Lung microvascular endothelial cell (primary cell): Measurements from ENCODE around the gene PHLDA1. TPM values are rescaled to one million over a fixed set of nuclear protein-coding genes. Genes with fewer than 3 reads are reported as not detected.
A peak's percentile ranks its signal among the peaks of the same experiment; 100 is the strongest.

Experiments
- DNase-seq, 2 donors: peaks; one replicate each; pipeline versions ENCODE4 v3.0.0 to v3.0.0-alpha.2; 2010; ENCODE audit warnings: low read depth in 2 of 2
- total RNA-seq: library from RNA; depleted of rRNA; stranded (reverse); fragments of >200 nt; gene quantifications from 2 replicates; pipeline ENCODE4 v1.2.1, GENCODE V29; 2014

PHLDA1 gene
- total RNA-seq, 1 donor from 2014 or later, result 16.1 TPM

DNA sequence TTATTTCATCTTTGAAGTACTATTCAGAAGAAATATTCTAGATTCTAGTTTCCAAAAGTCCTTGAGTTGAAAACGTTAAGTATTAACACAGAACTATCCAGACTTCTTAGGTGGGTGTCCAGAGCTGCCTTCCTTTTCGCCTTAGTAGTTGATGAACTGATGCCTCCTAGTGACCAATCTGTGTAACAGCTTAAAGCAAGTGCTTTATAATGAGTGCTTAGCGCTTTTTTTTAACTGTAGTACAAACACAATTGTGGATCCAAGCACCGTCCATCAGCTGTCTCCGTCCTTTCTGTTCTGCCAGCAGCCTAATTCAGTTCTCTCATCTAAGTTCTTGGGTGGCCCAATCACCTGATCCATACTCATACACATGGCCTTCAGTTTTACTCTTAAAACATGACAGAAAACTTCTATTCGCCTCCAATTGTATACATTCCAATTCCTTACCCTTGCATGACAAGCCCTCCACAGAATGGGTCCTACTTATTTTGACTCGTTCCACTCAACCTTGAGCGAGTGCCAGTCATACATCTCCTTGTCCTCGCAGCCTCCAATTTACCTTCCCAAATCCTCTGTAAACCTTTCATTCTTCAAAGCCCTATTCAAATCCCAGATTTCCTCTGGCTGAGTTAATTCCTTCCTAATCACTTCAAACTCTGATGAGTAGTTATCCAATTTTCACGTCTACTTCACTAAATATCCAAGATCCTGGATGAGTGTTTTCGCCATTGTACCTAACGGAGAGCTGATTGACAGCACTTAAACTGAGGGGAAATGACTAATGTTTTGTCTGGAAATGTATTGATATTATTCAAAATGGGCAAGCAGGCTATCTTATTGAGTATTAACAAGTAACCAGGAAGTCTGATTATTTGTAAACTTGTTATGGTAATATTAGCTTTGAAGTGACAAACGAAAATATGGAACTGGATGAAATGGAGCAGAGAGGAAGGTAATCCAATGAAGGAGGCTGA lies 5.8 kb upstream of the PHLDA1 start:
- DNase-seq, result peak; percentile 88 to 94

DNA sequence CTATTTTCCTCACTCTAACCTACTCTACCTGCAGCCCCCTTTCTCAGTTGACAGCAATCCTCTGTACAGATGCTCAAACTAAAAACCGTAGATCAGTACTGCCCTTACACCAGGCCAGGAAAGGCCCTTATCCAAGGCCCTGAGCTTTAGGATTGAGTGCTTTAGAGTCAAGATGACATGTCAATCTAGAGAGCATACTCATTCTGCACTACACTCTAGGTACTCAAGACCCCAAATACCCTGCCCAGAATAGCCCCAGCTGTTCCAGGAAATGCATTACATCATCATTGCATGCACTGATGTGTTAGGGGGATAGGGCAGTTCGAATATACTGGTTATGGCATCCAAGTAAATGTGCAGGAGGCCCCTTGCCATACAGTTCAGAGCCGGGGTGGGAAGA lies 3.5 kb upstream of the PHLDA1 start:
- no peak for DNase-seq

DNA sequence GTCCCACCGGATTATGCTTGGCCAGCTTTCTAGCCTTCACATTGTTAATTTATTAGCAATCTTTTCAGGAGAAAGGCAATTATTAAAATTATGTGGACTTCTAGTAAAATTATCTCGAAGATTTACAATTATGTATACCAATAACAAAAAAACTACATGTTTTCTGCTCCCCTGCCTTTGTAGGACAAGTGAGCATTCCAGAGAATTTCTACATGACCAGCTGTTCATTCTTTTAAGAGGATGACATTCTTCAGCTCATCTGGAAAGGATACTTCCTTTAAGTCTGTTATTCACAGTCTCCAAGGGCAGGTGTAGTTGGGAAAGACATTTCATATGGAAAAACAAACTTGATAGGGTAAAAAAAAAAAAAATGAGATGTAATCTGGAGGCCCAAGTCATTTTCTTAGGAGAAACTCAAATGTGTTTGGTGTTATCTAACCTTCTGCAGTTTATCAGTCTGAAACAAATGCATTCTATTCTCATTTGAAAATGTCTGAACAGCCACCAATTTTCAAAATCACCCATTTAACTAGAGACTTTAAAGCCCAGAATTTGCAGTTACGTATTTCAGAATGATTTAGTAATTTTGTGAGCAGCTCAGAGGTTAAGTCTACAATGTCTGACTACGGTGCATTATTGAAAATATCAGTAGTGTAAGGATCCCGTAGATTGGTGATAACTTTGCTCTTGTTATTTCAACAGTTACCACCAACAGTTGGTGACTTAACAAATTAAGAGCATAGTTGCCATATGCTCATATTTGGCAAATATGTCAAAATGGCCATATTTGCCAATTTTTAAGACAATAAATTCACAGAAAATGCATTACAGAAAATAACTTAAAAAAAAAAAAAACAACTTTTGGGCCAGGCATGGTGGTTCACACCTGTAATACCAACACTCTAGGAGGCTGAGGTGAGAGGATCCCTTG lies 1.8 kb upstream of the PHLDA1 start:
- DNase-seq, result peak in 1 of 2 donors; percentile 26

DNA sequence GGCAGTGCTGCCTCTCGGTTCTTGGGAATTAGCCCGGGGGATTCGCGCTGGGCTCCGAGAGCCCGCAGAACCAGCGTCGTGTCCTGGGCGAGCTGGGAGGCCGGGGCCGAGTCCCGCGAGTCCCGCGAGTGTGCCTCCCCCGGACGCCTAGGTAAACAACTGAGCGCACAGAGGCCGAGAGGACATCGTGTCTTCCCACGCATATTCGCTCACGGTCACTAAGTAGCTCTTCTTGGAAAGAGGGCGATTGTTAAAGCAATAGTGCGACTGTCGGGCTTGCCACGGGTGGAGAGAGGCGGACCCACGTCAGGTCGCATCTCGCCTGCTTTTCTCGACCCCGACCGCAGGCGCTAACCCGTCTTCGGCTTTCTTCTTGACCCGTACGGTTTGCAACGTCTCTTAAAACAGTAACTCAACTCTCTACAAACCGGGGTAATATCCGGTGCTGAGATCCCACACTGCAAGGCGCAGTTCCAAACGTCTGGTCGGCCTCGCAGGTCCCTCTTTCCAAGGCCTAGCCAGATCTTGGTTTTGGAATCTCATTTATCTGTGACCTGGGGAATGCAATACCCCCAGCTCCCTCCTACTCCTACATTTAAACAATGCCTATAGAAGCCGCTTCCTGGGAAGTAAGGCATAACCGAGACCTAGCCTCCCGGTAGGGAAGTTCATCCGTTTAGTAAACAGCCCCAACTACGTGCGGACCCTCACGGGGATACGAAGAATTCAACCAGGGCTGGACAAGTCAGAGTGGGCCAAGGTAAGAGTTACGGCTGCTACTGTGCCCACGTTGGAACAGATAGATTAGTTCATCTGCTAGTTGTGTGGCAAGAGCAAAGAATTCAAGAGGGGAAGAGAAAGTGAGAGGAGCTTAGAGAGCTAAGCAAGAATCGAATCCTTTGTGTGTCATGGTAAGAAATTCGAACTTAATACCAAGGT lies 736 bp upstream of the PHLDA1 start:
- peak; percentile 61 to 80 for DNase-seq

DNA sequence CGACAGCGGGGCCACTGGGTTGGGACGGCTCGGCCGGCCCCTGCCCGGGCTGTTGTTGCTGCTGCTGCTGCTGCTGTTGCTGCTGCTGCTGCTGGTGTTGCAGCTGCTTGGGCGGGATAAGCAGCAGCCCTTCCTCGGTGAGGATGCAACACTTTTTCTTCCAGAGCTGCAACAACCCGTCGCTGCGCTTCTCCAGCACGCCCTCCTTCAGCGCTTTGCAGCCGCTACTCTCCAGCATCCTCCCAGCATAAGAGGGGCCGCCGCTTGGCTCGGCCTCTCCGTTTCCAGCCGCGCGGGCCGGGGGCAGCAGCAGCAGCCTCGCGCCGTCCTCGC lies 529 bp downstream of the PHLDA1 start:
- no peak for DNase-seq

DNA sequence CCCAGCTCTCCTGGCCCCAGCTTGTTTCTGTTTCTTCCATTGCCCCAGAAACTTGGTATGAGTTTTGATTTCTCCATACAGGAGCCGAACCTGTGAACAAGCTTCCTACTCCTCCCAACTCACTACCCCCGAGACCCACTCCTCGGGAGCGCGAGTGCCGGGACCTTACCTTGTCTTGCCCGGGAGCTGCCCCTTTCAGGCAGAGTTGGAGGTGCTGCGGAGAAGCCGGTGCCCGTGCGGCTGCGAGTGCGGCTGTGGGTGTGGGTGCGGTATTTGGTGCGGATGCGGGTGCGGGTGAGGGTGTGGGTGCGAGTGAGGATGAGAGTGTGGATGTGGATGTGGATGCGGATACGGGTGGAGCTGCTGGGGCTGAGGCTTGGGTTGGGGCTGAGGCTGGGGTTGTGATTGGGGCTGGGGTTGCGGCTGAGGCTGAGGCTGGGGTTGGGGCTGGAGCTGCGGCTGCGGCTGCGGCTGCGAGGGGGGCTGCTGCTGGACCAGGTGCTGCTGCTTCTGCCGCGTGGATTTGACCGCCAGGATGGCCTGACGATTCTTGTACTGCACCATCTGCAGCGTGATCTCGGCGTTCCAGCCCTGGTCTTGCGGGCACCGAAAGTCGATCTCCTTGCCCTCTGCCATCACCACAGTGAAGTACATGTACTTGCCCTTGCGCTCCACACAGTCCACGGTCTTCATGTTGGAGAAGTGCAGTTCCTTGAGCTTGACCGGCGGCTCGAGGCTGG lies 1.1 kb downstream of the PHLDA1 start:
- DNase-seq, result peak; percentile 55 to 67

DNA sequence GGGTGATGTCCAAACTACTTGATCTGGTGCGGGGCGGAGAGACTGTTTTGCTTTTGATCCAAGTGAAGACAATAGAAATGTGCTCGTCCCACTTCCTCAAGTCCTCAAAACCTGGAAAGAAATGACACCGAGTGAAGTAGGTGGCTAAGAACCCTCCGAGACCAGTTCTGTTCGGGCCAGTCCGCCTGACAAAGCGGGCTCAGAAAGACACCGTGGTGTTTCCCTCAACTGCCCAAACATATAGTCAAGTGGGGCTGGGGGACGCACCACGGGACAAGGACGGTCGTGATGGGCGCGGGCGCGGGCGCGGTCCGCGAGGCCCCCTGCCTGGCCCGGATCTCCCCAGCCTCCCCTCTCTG lies 1.6 kb downstream of the PHLDA1 start:
- peak; percentile 55 to 75 for DNase-seq

DNA sequence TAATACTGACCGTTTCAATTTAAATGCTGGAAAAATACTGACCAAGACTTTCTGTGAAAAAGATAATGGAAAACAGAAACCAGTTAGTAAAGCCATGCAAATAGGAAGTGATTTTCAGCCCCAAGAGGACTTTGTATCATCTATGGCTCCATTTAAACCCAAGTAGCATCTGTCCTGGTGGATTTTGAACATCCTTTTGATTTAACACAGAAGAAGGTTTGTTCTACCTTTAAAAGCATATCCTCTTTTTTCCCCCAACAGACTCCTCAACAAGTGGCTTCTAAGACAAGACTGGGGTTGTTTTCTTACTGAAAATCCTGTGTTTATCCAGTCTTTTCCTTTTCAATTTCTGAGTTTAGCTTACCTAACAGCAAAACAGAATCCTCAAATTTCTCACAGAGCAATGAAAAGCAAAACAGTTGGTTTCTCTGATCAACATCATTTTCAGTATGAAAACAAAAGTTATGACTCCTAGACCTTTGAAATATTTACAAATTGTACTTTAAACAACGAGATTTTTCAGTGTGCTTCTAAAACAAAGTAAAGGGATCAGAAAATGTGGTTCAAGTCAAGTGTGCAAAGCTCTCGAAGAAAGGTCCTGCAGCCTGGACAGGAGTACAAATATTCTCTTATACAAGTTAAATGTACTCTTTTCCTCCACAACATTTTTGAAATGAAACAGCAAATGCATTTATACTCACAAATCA lies 2.9 kb downstream of the PHLDA1 start:
- peak; percentile 32 to 39 for DNase-seq

DNA sequence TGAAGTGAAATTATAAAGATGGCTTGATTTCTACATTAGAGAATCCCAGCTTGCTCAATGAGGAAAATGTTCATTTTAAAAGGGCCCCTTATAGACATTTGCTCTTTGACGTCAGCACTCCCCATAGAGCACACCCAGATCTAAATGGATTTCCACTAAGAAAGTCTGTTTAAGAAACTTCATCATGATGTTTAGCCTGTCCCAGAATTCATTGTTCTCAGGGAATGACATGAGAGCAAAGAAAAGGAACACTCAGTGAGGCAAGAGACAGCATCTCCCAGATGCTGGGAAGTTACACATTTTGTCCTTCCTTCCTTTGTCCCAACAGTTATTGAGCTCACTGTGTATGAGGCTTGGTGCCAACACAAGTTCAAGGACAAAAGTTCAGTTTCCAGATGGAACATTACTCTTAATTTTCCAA lies 4.9 kb downstream of the PHLDA1 start:
- DNase-seq, result peak; percentile 80 to 94

DNA sequence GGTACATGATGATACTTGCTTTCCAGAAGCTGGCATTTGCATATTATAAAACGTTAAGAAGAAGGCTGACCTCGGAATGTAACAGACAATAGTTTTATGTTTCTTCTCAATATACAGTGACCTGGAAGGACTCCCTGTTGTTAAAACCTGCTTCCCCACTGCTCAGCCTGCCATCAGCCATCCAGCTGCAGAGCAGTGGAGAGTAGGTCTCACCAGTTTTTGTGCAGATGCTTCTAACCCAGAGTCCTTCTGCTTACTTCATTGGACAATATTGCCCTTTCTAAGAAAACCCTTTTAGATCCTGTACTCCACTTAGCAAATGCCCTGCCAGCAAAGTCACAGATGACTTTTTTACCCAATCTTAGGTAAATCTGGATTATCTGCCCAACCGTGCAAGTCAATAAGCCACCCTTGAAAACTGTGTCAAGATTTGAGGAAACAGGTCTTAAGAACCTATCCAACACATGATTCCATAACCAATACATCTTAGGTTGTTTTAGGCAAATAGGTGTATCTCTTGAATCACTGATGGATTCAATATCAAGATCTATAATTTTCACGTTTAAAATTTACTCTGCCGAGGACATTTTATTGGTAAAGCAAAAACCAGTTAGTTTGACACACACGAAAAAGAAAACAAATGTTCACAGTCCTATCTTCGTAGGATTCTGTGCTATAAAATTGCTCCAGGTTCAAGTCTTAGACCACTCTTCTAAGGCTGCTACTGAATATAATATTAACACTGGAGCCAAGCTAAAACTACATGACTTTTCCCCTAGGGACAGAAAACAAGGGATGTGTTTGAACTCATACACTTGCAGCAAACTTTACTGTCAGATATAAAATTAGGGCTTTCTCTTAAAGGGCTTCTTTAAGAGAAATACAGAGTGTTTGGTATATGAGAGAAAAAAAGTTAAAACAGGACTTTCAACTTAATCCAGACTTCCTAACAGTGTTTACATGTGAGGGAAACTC lies 5.7 kb downstream of the PHLDA1 start:
- peak; percentile 24 to 64 for DNase-seq

DNA sequence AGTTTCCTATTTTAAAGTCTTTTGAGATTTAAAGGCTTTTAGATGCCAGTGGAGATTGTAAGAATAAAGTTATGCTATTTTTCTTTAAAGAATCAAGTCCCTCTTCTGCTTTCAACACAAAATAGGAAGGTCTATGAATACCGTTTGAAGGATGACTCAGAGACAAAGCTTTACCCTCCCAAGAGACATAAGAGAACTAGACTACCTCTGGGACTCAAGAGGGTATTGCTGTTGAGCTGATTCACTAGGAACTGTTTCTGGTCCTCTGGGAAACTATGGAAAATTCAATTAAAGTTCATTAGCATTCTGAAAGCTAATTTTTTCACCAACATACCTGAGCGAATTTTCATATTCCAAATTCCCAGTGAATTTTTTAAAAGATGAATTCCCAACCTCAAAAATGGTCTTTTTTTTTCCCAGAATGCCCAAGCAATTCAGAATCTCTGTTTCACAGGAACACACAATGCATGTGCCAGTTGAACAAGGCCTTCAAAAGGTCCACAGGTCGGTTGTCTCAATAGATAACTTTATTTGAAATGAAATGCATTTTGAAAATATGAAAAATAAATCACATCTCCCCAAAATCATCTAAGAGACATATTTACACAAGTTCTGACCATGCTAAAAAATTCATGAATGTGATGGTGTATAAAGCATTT lies 6.5 kb downstream of the PHLDA1 start:
- peak; percentile 15 to 85 for DNase-seq

DNA sequence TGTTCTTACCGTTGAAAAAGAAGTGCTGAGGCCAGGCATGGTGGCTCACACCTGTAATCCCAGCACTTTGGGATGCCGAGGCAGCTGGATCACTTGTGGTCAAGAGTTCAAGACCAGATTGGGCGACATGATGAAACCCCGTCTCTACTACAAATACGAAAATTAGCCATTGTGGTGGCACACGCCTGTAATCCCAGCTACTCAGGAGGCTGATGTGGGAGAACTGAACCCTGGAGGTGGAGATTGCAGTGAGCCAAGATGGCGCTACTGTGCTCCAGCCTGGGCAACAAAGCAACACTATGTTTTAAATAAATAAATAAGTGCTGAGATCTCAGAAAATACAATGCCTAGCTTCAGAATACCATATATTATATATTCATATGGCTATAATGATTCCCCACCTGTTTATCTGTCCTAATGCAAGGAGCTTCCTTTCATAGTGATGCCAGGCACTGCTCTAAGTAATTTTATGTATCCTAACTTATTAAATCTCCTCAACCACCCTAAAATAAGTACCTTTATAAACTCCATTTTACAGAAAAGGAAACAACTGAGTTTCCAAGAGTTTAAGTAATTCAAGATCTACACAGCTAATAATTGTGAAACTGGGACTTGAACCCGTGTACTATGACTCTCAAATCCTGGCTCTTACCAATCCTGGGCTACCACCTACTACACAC lies 7.3 kb downstream of the PHLDA1 start:
- DNase-seq, result no peak

DNA sequence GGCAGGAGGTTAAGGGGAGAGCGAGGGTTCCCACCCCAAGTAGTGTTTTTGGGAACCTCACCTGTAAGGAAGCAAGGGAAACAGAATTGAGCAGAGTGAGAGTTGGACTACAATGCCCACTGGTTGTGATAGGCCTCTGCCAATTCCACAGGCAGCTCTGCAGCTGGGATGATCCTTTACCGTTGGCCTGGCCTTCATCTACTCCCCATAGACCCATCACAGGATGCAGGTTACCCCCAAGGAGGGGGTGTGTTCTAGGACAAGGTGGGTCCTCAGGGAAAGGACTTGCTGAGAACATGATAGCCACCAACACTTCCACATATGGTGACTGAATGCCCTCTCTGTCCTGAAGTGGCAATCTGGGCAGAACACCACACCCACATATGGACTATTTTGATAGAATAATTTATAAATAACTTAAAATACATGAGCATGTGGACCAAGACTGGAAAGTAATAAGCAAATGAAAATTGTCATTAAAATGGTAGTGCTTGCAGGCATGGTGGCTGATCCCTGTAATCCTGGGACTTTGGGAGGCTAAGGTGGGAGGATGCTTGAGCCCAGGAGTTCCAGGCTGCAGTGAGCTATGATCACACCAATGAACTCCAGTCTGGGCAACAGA lies 8.4 kb downstream of the PHLDA1 start:
- DNase-seq, result no peak

DNA sequence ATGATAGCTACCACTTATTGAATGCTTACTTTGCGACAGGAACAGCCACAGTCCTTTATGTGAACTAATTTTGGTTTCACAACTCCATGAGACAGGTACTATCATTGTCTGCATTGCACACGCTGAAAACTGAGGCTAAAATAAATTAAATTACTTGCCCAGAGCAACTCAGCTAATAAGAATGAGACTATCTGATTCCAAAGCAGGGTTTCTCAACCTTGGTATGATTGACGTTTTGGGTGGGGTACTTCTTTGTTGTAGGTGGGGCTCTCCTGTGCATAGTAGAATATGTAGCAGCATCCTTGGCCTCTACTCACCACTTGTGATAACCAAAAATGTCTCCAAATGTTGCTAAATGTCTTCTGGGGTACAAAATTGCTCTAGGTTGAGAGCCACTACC lies 9.1 kb downstream of the PHLDA1 start:
- DNase-seq, result no peak

DNA sequence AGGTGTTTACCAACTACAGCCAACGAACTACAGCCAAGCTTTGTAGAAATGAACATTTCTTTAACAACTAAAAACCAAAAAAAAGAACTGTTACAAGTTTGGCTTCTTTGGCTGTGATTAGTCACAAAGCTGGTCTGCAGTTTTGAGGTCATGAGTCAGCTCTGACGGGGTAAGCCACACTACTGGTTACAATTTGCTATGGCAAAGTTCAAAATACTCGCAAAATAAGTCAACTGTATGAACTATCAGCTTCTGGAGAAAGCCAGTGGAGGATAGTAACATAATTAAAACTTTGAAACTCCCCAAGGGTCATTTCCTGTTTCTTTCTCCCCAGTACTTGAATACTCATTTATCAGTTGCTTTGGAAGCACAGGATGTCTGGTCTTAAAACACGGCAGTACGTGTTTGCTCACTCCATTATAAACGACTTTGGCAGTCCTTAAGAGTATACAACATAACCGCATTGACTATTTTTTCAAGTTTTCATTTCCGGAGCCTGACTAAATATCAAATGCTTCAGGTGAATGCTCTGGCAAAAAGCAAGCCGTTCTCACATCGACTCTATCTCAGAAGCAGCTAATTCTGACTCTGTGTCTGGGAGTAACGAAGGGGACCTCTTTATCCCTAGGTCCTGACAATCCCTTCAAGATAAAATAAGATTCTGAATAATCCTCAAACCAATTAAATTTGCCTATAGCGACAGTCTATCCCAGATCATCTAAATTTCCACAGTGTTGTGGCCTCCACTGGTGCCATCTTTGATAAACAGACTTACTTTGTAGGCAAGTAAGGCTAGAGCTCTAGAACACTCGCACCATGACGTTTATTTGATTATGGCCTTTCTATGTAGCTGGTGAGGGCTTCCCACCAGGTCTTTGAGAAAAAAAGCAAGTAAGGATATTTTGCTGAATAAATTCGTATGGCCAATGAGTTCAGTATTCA lies 10.6 kb downstream of the PHLDA1 start:
- DNase-seq, result peak; percentile 66 to 99

DNA sequence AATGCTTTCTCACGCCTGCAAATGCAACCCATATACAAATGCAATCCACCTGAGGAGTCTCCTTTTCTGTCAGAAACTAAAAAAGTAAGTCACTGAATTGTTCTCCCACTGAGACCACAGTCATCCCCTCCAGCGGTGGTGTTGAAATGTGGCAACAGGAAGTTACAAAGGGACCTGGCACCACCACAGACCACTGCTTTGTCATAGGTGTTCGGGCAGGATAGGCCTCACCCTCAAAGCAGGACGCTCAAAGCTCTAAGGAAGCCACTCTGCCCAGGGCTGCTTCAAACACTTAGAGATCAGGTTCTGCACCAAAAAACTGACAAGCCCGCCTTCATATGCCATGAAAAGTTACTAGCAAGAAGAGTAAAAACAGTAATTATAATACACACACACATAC lies 11.3 kb downstream of the PHLDA1 start:
- peak; percentile 66 to 80 for DNase-seq
